HG03196 (cell line): ENCODE results near the gene COP1.
"Not testable (repeated sequence)": the region's sequence is repeated elsewhere in the genome, so short reads cannot be mapped to it uniquely, and the experiment has no call there.

Source experiments
- ATAC-seq: cut with Tn5 transposase; IDR thresholded peaks from one replicate; pipeline ENCODE4 v1.9.1; 2021; ENCODE audit not compliant: unreplicated experiment

The COP1 gene

GRCh38 chr1:176206961-176207902 is at the start of gene COP1:
Gene COP1, minus strand, starts transcription at chr1:176207286. Its CDS starts 308 bp downstream, at chr1:176206978.
- peak; percentile 81 for ATAC-seq

GRCh38 chr1:176252191-176252590 is 45.1 kb upstream of the COP1 start:
- no peak for ATAC-seq

GRCh38 chr1:176244851-176245250 is 37.8 kb upstream of the COP1 start:
- ATAC-seq: no peak

DNA sequence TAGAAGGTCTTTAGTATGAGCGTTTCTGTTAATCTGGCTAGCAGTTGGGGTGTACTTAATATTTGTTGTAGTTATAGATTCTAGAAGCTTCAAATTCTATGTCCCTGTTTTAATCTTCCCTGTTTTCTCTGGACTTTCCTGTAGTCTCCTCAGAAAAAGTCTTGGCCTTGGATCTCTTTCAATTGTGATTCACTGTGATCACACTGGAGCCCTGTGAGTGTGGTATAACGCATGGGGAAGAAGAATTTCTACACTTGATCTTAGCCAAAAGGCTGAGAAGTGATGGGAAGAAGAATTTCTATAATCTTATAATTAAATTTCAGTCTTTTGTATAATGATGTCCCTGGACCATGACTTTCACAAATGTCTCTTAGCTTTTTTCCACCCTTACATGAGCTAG is 36.7 kb upstream of the COP1 start:
- ATAC-seq: no peak

DNA sequence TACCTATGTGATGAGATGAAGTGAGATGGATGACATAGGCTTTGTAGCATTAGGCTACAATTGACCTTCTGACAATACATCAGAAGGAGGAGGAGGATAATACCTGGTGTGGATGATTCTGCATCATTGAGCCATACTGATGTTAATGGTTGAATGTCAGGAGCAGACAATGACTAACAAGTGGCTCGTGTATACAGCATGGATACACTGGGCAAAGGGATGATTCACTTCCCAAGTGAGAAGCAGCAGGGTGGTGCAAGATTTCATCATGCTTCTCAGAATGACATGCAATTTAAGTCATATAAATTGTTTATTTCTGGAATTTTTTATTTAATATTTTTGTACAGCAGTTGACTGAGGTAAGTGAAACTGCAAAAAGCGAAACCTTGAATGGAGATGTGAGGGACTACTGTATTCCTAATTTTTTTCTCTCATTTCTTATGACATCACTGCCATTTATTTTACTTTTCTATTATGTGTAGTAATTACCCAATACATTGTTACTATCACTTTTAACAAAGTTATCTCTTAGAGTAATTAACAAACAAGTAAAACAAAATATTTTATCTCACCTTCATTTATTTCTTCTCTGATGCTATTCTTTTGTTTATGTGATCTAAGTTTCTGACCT is 34.4 kb upstream of the COP1 start:
- ATAC-seq: no peak

GRCh38 chr1:176233657-176234056 is 26.6 kb upstream of the COP1 start:
- ATAC-seq: not testable (repeated sequence)

DNA sequence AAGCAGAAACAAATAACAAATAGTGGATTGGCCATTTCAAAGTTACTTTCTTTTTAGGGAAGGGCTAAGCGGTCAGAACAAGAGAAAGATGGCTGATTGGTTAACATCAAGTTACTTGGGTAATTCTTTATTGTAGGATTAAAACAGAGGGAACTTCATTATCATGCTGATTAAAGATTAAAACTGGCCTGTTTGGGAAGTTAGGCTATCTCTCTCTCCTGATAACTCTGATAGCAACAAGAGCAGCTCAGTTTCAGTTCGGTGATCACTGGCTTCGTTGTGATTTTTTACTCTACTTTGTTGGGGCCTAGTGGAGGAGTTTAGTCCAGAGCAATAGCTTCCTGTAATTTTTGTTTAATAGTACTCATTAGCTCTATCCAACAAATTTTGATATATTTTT is 20.5 kb upstream of the COP1 start:
- ATAC-seq: no peak

GRCh38 chr1:176225911-176226310 is 18.8 kb upstream of the COP1 start:
- ATAC-seq: no peak

DNA sequence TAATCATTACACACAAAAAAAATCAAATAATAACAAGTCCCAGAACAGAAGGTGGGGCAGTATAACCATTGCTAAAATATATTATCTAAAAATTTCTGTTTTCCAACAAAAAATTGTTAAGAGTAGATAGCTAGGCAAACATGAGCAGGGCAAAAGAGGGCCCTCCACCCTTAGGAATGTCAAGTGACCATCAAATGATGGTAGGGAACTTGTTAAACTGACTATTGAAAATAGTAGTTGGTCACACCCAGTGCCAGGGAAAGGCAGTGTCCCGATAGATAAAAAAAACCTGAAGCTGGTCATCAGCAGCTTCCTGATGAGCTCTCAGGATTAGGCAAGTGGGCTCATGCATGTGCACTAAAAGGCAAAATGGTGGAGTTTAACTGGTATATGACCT is 18.4 kb upstream of the COP1 start:
- no peak for ATAC-seq

DNA sequence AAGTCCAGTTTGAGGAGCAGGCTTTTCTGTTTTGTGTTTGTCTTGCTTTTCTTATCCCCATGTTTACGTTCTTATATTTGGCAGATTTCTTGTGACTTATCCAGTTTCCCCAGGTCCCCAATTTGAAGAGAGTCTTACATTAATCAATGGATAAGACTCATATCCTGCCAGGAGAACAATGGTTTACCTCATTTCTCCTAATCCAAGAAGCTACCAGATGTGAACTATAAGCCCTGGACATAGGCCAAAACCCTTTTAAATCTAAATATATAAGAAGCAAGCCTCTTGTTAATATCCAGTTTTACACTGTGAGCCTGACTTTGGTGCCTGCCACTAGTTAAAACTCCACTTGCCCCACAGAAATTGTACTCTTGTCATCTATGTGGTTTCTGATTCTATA is 15.1 kb upstream of the COP1 start:
- ATAC-seq: no peak

DNA sequence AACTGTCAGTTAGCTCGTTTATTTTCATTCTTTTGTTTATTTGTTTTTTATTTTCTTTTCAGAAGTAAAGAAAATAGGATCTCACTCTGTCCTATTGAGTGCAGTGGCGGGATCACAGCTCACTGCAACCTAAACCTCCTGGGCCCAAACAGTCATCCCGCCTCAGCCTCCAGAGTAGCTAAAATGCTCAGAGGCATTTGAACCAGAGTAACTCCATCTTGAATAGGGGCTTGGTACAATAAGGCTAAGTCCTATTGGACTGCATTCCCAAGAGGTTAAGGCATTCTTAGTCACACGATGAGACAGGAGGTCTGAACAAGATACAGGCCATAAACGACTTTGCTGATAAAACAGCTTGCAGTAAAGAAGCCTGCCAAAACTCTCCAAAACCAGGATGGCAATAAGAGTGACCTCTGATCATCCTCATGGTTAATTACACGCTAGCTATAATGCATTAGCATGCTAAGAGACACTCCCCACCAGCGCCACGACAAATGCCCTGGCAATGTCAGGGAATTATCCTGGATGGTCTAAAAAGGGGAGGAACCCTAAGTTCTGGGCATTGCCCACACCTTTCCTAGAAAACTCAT is 13.1 kb upstream of the COP1 start:
- ATAC-seq: no peak

GRCh38 chr1:176217461-176218099 is 10.5 kb upstream of the COP1 start:
- no peak for ATAC-seq

DNA sequence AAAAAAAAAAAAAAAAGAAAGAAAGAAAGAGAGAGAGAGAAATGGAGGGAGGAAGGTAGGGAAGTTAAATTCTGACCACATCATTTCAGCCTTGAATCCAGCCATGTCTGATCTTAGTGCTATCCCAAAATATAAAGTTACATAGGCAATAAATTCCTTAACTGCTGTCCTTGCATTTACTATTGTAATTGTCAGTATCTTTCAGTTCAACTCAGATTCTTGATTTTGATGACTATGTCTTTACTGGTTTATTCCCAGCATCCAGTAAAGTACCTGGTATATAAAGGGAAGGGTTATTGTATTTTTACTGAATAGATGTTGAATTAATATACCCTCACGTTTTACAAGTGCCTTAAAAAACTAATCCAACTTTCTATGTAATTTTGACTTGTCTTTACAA is 8.9 kb upstream of the COP1 start:
- ATAC-seq: no peak

DNA sequence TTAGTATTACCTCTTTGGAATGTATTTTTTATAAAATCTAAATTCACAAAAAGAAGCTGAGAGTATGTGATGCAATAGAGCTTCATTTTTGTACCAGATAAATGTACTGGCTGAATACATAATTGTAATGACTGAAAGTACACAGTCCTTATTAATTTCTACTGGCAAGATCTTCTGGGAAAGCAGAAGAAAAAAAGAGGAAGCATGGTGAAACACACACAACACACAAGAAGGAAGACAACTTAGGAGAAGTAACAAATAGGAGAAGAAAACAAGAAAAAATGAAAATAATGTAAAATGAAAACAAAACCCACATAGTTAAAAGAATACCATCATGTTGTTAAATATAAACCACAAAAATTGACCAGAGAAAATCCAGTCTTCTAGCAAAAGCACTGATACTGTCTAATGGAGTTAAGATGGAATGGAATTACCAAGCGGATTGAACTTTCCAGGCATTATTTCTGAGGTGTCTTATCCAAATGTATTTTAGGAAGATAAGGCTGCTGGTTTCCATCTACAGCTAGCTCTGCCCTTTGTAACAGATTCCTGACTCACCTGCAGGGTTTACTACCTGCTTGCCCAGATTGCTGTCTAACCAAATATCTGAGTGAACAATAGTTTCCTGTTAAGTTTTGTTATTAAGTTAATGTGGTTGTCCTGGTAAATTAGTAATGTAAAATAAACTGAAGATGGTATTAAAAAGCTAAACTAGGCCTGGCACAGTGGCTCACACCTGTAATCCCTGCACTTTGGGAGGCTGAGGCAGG is 4.5 kb upstream of the COP1 start:
- no peak for ATAC-seq

GRCh38 chr1:176208034-176208433 is 948 bp upstream of the COP1 start:
- ATAC-seq: no peak

GRCh38 chr1:176206006-176206960 is 803 bp downstream of the COP1 start:
- ATAC-seq: peak; percentile 23

DNA sequence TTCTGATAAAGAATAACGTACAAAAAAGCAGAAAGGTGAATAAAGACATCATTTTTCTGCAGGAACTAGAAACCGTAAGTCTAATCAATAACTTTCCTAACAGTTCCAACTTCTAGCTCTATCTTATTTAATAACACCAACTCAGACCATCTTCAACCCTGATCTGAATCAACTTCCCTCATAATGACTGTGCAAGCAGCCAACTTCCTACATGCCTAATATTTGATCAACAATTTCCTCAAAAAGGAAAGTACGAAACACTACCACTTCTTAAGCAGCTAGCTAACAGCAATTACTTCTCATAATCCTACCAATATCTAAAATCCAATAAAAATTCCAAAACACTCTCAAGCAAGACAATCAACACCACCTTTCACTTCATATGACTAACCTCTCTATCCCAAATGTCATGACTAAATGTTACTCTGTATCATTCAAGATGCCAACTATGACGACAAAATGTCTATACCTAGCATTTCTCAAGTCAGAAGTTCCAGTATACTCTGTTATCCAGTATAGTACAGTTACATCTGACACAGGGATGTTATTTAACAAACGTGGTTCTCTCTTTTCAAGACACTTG is 1.7 kb downstream of the COP1 start:
- no peak for ATAC-seq

- ATAC-seq: not testable (repeated sequence)
Measured at GRCh38 chr1:176204655-176205054, 2.4 kb downstream of the COP1 start.

DNA sequence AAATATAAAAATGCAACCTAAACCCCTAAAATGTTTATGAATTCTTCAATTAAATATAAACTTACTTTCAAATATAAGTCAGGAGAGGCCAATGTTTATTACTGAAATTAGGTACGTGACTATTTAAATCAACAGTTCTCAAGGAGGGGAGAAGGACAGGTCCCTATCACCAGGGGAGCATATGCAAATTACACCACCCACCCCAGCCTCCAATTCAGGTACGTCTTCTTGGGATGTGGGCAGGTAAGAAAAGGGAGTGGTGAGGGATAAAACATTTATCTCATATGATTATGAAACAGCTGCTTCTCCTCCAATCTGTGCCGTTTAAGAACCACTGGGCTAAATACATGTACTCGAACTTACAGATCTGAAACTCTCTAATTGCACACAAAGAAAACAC is 3.4 kb downstream of the COP1 start:
- ATAC-seq: no peak
